Choroid plexus epithelial cell (primary cell): ENCODE measurements around the gene TOX4.
"Not testable (repeated sequence)": the region's sequence is repeated elsewhere in the genome, so short reads cannot be mapped to it uniquely, and the experiment has no call there.

Experiments
- DNase-seq: peaks from one replicate; pipeline ENCODE4 v3.0.0-alpha.2; 2010; ENCODE audit warnings: low read depth
- H3K4me3 ChIP-seq: 2 replicates; pipeline ENCODE4 v1.5.1; 2011; ENCODE audit warnings: low read depth, mild to moderate bottlenecking, control low read depth, low read length, moderate library complexity
- CTCF ChIP-seq: conservative IDR thresholded peaks from 2 replicates; pipeline ENCODE4 v1.5.1; 2011; ENCODE audit warnings: low read depth, mild to moderate bottlenecking, control low read depth, inconsistent platforms, low read length, moderate library complexity

TOX4 gene

GRCh38 chr14:21476925-21477681, at the start of gene TOX4, which contains the start of gene RAB2B:
TSS of gene TOX4 (plus strand) at chr14:21477195. CDS start at chr14:21477279, 84 bp downstream.
TSS of gene RAB2B (minus strand) at chr14:21476959. CDS start at chr14:21476872, 87 bp downstream.
- peak within 1 kb of the TSS; percentile 78 for H3K4me3 ChIP-seq
- TF ChIP-seq CTCF = peak; percentile 99
- DNase-seq = peak; percentile 99

GRCh38 chr14:21428930-21429329, 48.1 kb upstream of the TOX4 start:
- TF ChIP-seq CTCF = no peak

GRCh38 chr14:21431126-21431525, 45.9 kb upstream of the TOX4 start:
- no peak overlapping the region for H3K4me3 ChIP-seq
- TF ChIP-seq CTCF = no peak
- DNase-seq = no peak

More at GRCh38 chr14:21428930-21429329, 48.1 kb upstream of the TOX4 start:
- no peak overlapping the region for H3K4me3 ChIP-seq
- no peak for DNase-seq

- peak; percentile 9 for DNase-seq
- H3K4me3 ChIP-seq = peak overlapping the region; percentile 96
- no peak for TF ChIP-seq CTCF
Observed at GRCh38 chr14:21436567-21437062, 40.4 kb upstream of the TOX4 start.

- peak overlapping the region; percentile 96 for H3K4me3 ChIP-seq
- DNase-seq = peak; percentile 100
- TF ChIP-seq CTCF = no peak
Observed at GRCh38 chr14:21437063-21437901, 39.7 kb upstream of the TOX4 start.

- no peak for TF ChIP-seq CTCF
- no peak overlapping the region for H3K4me3 ChIP-seq
- DNase-seq = no peak
Observed at GRCh38 chr14:21440859-21441258, 36.1 kb upstream of the TOX4 start.

- DNase-seq, H3K4me3 ChIP-seq: not testable (repeated sequence)
Observed at GRCh38 chr14:21442657-21443056, 34.3 kb upstream of the TOX4 start.
